SK-N-SH (cell line): ENCODE results near the gene CD209. TPM values are rescaled to one million over a fixed set of nuclear protein-coding genes. Genes with fewer than 3 reads are reported as not detected.
"Not testable (repeated sequence)": the region's sequence is repeated elsewhere in the genome, so short reads cannot be mapped to it uniquely, and the experiment has no call there.

Experiments
- CTCF ChIA-PET: fragments of 300-600, 350-600 bp; formaldehyde crosslinking; extraction: SDS; loops from one replicate; lab custom pipeline; 2021; lab: Yijun Ruan, JAX
- POLR2A ChIA-PET: fragments of 350-600 bp; sonication (Branson Sonifier 250); formaldehyde crosslinking; extraction: SDS; loops from one replicate; lab custom pipeline; 2020; ENCODE audit warnings: antibody characterized with exemption, inconsistent platforms; lab: Yijun Ruan, JAX
- DNase-seq: peaks from one replicate; pipeline ENCODE4 v3.0.0; 2012
- H2AFZ ChIP-seq: fragments of 200-600 bp; sonication (generic); 2 replicates; pipeline ENCODE4 v1.8.1; 2016; ENCODE audit warnings: antibody characterized with exemption, mild to moderate bottlenecking, low read depth
- H3F3A ChIP-seq: fragments of 200-600 bp; sonication (generic); replicated peaks from 2 replicates; pipeline ENCODE3; 2016; ENCODE audit warnings: antibody characterized with exemption, mild to moderate bottlenecking; ENCODE audit not compliant: insufficient read depth
- H3K27ac ChIP-seq, 2 experiments: fragments of 200-500 bp in 1 of 2; fragments of 200-600 bp in 1 of 2; sonication (Bioruptor generic) in 1 of 2; sonication (generic), shearing (Covaris generic) in 1 of 2; 2 replicates each; pipeline versions ENCODE4 v1.5.1 to v1.6.1; 2014 to 2016; ENCODE audit warnings: low read depth in 2 of 2, inconsistent platforms in 1 of 2, low read length in 1 of 2, mild to moderate bottlenecking in 1 of 2, mixed read lengths in 1 of 2
- H3K27me3 ChIP-seq: fragments of 200-600 bp; sonication (generic), shearing (Covaris generic); 2 replicates; pipeline ENCODE4 v1.6.1; 2016; ENCODE audit warnings: mixed run types; ENCODE audit not compliant: insufficient read depth
- H3K36me3 ChIP-seq, 2 experiments: fragments of 200-500 bp in 1 of 2; fragments of 200-600 bp in 1 of 2; sonication (Bioruptor generic) in 1 of 2; sonication (generic) in 1 of 2; replicated peaks in 1 of 2; 2 replicates each; pipeline versions ENCODE3 to v1.5.1; 2014 to 2016; ENCODE audit warnings: low read length in 1 of 2, mild to moderate bottlenecking in 1 of 2; ENCODE audit not compliant: insufficient read depth in 2 of 2, control insufficient read depth in 1 of 2
- H3K4me1 ChIP-seq, 2 experiments: fragments of 200-500 bp in 1 of 2; fragments of 200-600 bp in 1 of 2; sonication (Bioruptor generic) in 1 of 2; sonication (generic), shearing (Covaris generic) in 1 of 2; 2 replicates each; pipeline versions ENCODE4 v1.5.1 to v1.6.1; 2014 to 2016; ENCODE audit warnings: low read depth in 1 of 2, low read length in 1 of 2, mixed run types in 1 of 2; ENCODE audit not compliant: insufficient read depth in 2 of 2, control insufficient read depth in 1 of 2
- H3K4me2 ChIP-seq: fragments of 200-600 bp; sonication (generic), shearing (Covaris generic); 2 replicates; pipeline ENCODE4 v1.6.1; 2017; ENCODE audit warnings: mixed run types
- H3K4me3 ChIP-seq, 2 experiments: fragments of 200-500 bp in 1 of 2; fragments of 200-600 bp in 1 of 2; sonication (Bioruptor generic) in 1 of 2; sonication (generic), shearing (Covaris generic) in 1 of 2; 2 replicates each; pipeline versions ENCODE4 v1.5.1 to v1.8.1; 2014 to 2016; ENCODE audit warnings: low read depth in 2 of 2, inconsistent platforms in 1 of 2, low read length in 1 of 2, mild to moderate bottlenecking in 1 of 2, mixed read lengths in 1 of 2, moderate library complexity in 1 of 2
- H3K79me2 ChIP-seq: fragments of 200-600 bp; sonication (generic); 2 replicates; pipeline ENCODE4 v1.8.1; 2017; ENCODE audit warnings: mild to moderate bottlenecking; ENCODE audit not compliant: insufficient read depth
- H3K9ac ChIP-seq: fragments of 200-600 bp; sonication (generic); 2 replicates; pipeline ENCODE4 v1.6.1; 2017; ENCODE audit warnings: mixed run types
- H3K9me2 ChIP-seq: fragments of 200-600 bp; sonication (generic); 2 replicates; pipeline ENCODE4 v1.6.1; 2017; ENCODE audit warnings: mixed run types
- H3K9me3 ChIP-seq: fragments of 200-600 bp; sonication (generic); 2 replicates; pipeline ENCODE4 v1.6.1; 2017; ENCODE audit warnings: mixed run types, mild to moderate bottlenecking, moderate library complexity
- H4K20me1 ChIP-seq: fragments of 200-600 bp; sonication (generic); 2 replicates; pipeline ENCODE4 v1.6.1; 2017; ENCODE audit warnings: mild to moderate bottlenecking, mixed run types; ENCODE audit not compliant: insufficient read depth
- EP300 ChIP-seq, 2 experiments: IDR thresholded peaks; 2 replicates each; pipeline versions ENCODE4 v1.4.0 to v1.6.1; 2012; ENCODE audit warnings: borderline replicate concordance in 1 of 2, low read depth in 1 of 2, low read length in 1 of 2
- FOXJ3 ChIP-seq: sonication (generic); formaldehyde crosslinking; IDR thresholded peaks from 2 replicates; pipeline ENCODE4 v1.5.1; 2020; ENCODE audit warnings: mild to moderate bottlenecking, missing genetic modification reagents
- JUND ChIP-seq: IDR thresholded peaks from 2 replicates; pipeline ENCODE4 v1.4.0; 2012
- NRF1 ChIP-seq: IDR thresholded peaks from 2 replicates; pipeline ENCODE4 v1.6.1; 2012; ENCODE audit warnings: low read depth, mild to moderate bottlenecking, low read length
- RCOR1 ChIP-seq: fragments of 150-350 bp; IDR thresholded peaks from 2 replicates; pipeline ENCODE4 v1.6.1; 2017; ENCODE audit warnings: antibody characterized with exemption, low read length
- TAF1 ChIP-seq: IDR thresholded peaks from 2 replicates; pipeline ENCODE4 v1.6.1; 2012; ENCODE audit warnings: low read depth, mild to moderate bottlenecking, low read length, moderate library complexity, borderline replicate concordance
- TEAD4 ChIP-seq: IDR thresholded peaks from 2 replicates; pipeline ENCODE4 v1.4.0; 2012; ENCODE audit warnings: mild to moderate bottlenecking, borderline replicate concordance; ENCODE audit not compliant: insufficient read depth
- WGBS: methylation state at CpG from one replicate; pipeline ENCODE4 v1.1.6; 2017; ENCODE audit warnings: low lambda C conversion rate; 5-methylcytosine and 5-hydroxymethylcytosine counted together
- polyA plus RNA-seq, 3 experiments: library from polyadenylated mRNA; depleted of rRNA; stranded (reverse); fragments of >200 nt; gene quantifications; 2 replicates each; pipeline ENCODE4 v1.2.3, GENCODE V29; 2012
- TF ChIP-seq, protein P1 (sequence below): IDR thresholded peaks from 2 replicates; pipeline ENCODE4 v1.4.0; 2012; ENCODE audit warnings: low read depth, borderline replicate concordance
- TF ChIP-seq, protein P2 (sequence below): IDR thresholded peaks from 2 replicates; pipeline ENCODE4 v1.6.1; 2012; ENCODE audit warnings: mild to moderate bottlenecking, low read depth, low read length, moderate library complexity
- TF ChIP-seq, protein P3 (sequence below): fragments of 150-350 bp; IDR thresholded peaks from 2 replicates; pipeline ENCODE4 v1.6.1; 2017; ENCODE audit warnings: antibody characterized with exemption, low read length, low read depth, borderline replicate concordance
- TF ChIP-seq, protein P4 (sequence below): IDR thresholded peaks from 2 replicates; pipeline ENCODE4 v1.4.0; 2012; ENCODE audit warnings: low read depth
- TF ChIP-seq, protein P5 (sequence below): fragments of 200-600 bp; sonication (generic); IDR thresholded peaks from 2 replicates; pipeline ENCODE4 v1.6.1; 2017; ENCODE audit warnings: antibody characterized with exemption, mild to moderate bottlenecking, moderate library complexity
- TF ChIP-seq, protein P6 (sequence below): fragments of 150-350 bp; IDR thresholded peaks from 2 replicates; pipeline ENCODE4 v1.6.1; 2016; ENCODE audit warnings: mild to moderate bottlenecking, low read depth, low read length
- TF ChIP-seq, protein P7 (sequence below): IDR thresholded peaks from 2 replicates; pipeline ENCODE4 v1.4.0; 2012; ENCODE audit warnings: low read depth, borderline replicate concordance

CD209 gene
- polyA plus RNA-seq, 1 of the 3 experiments (the other 2 are of a cell fraction) = not detected

DNA sequence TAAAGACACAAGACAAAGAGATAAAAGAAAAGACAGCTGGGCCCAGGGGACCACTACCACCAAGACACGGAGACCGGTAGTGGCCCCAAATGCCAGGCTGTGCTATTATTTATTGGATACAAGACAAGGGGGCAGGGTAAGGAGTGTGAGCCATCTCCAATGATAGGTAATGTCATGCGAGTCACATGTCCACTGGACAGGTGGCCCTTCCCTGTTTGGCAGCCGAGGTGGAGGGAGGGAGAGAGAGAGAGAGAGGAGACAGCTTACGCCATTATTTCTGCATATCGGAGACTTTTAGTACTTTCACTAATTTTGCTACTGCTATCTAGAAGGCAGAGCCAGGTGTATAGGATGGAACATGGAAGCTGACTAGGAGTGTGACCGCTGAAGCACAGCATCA, 45.4 kb upstream of the CD209 start:
- 42% methylated on average over 7 of the region's 7 CpGs for WGBS
- H3K9me3 ChIP-seq, H3F3A ChIP-seq, H3K9me2 ChIP-seq, POLR2A ChIA-PET, H3K27ac ChIP-seq, H3K4me2 ChIP-seq, H4K20me1 ChIP-seq, H2AFZ ChIP-seq, DNase-seq, H3K4me1 ChIP-seq, H3K79me2 ChIP-seq, H3K36me3 ChIP-seq, H3K4me3 ChIP-seq, H3K9ac ChIP-seq: not testable (repeated sequence)
- H3K27me3 ChIP-seq = peaks cover 25% of the 10 kb centered on the region
- CTCF ChIA-PET = interaction anchor here (0.9 to 1.8 kb wide), 3 partner anchors 13 to 438 kb away, joined by 3 to 6 read pairs (median 5); no protein-coding TSS in a partner anchor

DNA sequence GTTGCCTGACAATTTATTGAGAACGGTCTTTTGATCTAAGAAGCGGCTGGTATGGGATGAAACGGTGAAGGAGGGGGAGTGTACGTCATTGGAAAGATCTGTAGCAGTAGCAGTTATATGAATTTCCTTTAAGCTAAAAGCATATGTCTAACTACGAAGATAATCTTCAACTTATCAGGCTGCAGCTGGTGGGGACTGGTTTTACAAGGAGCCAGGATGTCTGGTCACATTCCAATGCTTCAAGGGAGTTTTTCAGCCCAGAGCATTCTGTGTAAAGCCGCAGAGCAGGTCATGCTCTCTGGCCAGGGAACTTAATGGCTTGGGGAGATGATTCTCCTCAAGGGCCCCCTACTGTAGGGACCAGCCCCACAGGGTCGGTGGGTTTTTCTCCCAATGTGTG, 44.9 kb upstream of the CD209 start:
- Histone ChIP-seq H3K27me3 (peaks cover 26% of the 10 kb centered on the region), H3K4me1 (no peaks in the 10 kb centered on the region), H3F3A (no peaks in the 10 kb centered on the region), H3K4me3 (no peak overlapping the region), H3K9me2 (no peaks in the 10 kb centered on the region), H2AFZ (no peak overlapping the region), H3K36me3 (no peaks in the 10 kb centered on the region), H3K79me2 (no peaks in the 10 kb centered on the region), H3K9me3 (no peaks in the 10 kb centered on the region), H3K4me2 (no peak overlapping the region), H4K20me1 (no peaks in the 10 kb centered on the region), H3K9ac (no peak overlapping the region), H3K27ac (no peak overlapping the region)
- no peak for DNase-seq
- WGBS = 13% methylated on average over 7 of the region's 7 CpGs
- POLR2A ChIA-PET = no interaction called here
- CTCF ChIA-PET = interaction anchor here (0.9 to 1.9 kb wide), 5 partner anchors 8 to 438 kb away, joined by 3 to 7 read pairs (median 5); partner anchors contain the start of gene TRAPPC5
- TF ChIP-seq, protein P1, sequence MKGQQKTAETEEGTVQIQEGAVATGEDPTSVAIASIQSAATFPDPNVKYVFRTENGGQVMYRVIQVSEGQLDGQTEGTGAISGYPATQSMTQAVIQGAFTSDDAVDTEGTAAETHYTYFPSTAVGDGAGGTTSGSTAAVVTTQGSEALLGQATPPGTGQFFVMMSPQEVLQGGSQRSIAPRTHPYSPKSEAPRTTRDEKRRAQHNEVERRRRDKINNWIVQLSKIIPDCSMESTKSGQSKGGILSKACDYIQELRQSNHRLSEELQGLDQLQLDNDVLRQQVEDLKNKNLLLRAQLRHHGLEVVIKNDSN = no peak
- no peak for TF ChIP-seq FOXJ3 (CRISPR knock-in tag)
- TF ChIP-seq, protein P2, sequence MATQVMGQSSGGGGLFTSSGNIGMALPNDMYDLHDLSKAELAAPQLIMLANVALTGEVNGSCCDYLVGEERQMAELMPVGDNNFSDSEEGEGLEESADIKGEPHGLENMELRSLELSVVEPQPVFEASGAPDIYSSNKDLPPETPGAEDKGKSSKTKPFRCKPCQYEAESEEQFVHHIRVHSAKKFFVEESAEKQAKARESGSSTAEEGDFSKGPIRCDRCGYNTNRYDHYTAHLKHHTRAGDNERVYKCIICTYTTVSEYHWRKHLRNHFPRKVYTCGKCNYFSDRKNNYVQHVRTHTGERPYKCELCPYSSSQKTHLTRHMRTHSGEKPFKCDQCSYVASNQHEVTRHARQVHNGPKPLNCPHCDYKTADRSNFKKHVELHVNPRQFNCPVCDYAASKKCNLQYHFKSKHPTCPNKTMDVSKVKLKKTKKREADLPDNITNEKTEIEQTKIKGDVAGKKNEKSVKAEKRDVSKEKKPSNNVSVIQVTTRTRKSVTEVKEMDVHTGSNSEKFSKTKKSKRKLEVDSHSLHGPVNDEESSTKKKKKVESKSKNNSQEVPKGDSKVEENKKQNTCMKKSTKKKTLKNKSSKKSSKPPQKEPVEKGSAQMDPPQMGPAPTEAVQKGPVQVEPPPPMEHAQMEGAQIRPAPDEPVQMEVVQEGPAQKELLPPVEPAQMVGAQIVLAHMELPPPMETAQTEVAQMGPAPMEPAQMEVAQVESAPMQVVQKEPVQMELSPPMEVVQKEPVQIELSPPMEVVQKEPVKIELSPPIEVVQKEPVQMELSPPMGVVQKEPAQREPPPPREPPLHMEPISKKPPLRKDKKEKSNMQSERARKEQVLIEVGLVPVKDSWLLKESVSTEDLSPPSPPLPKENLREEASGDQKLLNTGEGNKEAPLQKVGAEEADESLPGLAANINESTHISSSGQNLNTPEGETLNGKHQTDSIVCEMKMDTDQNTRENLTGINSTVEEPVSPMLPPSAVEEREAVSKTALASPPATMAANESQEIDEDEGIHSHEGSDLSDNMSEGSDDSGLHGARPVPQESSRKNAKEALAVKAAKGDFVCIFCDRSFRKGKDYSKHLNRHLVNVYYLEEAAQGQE = no peak
- TF ChIP-seq, protein P3, sequence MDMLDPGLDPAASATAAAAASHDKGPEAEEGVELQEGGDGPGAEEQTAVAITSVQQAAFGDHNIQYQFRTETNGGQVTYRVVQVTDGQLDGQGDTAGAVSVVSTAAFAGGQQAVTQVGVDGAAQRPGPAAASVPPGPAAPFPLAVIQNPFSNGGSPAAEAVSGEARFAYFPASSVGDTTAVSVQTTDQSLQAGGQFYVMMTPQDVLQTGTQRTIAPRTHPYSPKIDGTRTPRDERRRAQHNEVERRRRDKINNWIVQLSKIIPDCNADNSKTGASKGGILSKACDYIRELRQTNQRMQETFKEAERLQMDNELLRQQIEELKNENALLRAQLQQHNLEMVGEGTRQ = no peak
- TF ChIP-seq, protein P4, sequence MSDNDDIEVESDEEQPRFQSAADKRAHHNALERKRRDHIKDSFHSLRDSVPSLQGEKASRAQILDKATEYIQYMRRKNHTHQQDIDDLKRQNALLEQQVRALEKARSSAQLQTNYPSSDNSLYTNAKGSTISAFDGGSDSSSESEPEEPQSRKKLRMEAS = no peak
- TF ChIP-seq JUND = no peak
- TF ChIP-seq NRF1 = no peak
- TF ChIP-seq, protein P5, sequence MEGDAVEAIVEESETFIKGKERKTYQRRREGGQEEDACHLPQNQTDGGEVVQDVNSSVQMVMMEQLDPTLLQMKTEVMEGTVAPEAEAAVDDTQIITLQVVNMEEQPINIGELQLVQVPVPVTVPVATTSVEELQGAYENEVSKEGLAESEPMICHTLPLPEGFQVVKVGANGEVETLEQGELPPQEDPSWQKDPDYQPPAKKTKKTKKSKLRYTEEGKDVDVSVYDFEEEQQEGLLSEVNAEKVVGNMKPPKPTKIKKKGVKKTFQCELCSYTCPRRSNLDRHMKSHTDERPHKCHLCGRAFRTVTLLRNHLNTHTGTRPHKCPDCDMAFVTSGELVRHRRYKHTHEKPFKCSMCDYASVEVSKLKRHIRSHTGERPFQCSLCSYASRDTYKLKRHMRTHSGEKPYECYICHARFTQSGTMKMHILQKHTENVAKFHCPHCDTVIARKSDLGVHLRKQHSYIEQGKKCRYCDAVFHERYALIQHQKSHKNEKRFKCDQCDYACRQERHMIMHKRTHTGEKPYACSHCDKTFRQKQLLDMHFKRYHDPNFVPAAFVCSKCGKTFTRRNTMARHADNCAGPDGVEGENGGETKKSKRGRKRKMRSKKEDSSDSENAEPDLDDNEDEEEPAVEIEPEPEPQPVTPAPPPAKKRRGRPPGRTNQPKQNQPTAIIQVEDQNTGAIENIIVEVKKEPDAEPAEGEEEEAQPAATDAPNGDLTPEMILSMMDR = no peak
- TF ChIP-seq, protein P6, sequence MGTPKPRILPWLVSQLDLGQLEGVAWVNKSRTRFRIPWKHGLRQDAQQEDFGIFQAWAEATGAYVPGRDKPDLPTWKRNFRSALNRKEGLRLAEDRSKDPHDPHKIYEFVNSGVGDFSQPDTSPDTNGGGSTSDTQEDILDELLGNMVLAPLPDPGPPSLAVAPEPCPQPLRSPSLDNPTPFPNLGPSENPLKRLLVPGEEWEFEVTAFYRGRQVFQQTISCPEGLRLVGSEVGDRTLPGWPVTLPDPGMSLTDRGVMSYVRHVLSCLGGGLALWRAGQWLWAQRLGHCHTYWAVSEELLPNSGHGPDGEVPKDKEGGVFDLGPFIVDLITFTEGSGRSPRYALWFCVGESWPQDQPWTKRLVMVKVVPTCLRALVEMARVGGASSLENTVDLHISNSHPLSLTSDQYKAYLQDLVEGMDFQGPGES = no peak
- no peak for TF ChIP-seq RCOR1
- no peak for TF ChIP-seq TEAD4
- no peak for TF ChIP-seq TAF1
- TF ChIP-seq EP300 (IDR thresholded peaks at IDR 0.05; ENCODE audit: borderline replicate concordance in 1 of 2, low read depth in 1 of 2, low read length in 1 of 2) = no peak
- TF ChIP-seq, protein P7, sequence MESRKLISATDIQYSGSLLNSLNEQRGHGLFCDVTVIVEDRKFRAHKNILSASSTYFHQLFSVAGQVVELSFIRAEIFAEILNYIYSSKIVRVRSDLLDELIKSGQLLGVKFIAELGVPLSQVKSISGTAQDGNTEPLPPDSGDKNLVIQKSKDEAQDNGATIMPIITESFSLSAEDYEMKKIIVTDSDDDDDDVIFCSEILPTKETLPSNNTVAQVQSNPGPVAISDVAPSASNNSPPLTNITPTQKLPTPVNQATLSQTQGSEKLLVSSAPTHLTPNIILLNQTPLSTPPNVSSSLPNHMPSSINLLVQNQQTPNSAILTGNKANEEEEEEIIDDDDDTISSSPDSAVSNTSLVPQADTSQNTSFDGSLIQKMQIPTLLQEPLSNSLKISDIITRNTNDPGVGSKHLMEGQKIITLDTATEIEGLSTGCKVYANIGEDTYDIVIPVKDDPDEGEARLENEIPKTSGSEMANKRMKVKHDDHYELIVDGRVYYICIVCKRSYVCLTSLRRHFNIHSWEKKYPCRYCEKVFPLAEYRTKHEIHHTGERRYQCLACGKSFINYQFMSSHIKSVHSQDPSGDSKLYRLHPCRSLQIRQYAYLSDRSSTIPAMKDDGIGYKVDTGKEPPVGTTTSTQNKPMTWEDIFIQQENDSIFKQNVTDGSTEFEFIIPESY = no peak
